GM23248 (cell line): Measurements from ENCODE around the gene HNRNPR.

Experiments used
- EZH2 ChIP-seq: fragments of 200-600 bp; sonication (generic); IDR thresholded peaks from 2 replicates; pipeline ENCODE4 v1.6.1; 2018; ENCODE audit warnings: antibody characterized with exemption, mild to moderate bottlenecking; ENCODE audit not compliant: insufficient read depth, poor library complexity, severe bottlenecking
- EZH2phosphoT487 ChIP-seq: fragments of 200-600 bp; sonication (generic); IDR thresholded peaks from 2 replicates; pipeline ENCODE4 v1.6.1; 2018; ENCODE audit warnings: antibody characterized with exemption, moderate library complexity, mild to moderate bottlenecking, low read depth; ENCODE audit not compliant: insufficient read depth

- TF ChIP-seq EZH2 (no peak), EZH2phosphoT487 (no peak)
Measured at GRCh38 chr1:23357138-23357908, 13.2 kb upstream of the HNRNPR start.
